HG03095 (cell line): Measurements from ENCODE around the gene TP63.

Experiments
- ATAC-seq: cut with Tn5 transposase; IDR thresholded peaks from one replicate; pipeline ENCODE4 v1.9.1; 2021; ENCODE audit warnings: moderate library complexity; ENCODE audit not compliant: unreplicated experiment

TP63 gene

DNA sequence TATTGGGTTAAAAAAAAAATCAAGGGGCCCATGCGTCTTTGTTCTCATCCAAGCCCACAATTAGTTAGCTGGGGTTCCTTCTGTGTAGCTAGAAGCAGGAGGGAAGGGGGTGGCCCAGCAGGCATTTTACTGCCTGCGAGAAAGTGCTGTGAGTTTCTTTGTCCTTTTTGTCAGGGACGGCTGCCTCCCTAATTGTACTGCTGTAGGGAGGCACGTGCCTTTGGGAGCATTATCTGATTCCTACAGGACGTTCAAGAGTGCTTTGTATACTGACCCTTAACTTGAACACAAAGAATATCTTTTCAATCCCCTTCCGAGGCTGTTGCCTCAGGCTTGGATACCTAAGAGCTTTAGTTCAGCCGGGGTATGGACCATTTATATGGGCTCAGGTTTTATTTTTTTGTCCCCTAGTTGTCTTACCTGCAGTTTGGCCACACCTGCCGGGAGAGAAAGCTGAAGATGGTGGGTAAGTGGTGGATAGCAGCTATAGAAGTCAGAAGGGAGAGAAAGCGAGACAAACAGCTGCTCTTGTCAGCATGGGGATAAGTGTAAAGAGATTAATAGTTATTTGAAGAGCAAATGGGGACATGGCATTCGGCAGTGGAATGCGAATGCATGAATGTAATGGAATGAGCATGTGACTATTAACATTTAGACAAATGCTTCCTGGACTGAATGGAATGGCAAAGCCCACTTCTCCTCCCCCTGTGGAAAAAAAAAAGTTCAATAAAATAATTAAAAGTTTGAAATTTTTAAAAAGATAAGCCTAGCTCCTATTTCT lies 175.2 kb downstream of the TP63 start:
- no peak for ATAC-seq

DNA sequence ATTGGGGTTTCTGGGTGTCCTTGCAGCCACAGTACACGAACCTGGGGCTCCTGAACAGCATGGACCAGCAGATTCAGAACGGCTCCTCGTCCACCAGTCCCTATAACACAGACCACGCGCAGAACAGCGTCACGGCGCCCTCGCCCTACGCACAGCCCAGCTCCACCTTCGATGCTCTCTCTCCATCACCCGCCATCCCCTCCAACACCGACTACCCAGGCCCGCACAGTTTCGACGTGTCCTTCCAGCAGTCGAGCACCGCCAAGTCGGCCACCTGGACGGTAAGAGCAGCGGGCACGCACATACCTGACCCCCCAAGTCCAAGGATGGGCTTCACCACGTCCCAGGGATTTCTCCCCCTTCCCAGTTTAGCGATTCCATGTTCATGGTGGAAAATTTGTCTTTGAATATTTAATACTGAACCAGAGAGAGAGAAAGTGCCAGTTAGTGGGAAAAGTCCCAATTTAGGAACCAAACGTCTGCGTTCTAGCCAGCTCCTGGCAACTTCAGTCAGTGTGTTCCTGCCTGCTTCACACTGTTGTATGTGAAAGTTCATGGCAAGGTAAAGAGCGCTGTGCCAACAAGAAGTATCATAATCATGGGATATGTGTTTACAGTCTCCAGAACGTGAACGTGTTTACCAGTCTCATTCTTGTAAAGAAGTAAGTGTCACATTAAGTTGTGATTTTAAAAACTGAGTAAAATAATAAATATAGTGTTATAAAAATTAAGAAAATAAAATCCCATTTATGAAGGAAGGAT lies 177.2 kb downstream of the TP63 start:
- ATAC-seq = no peak

DNA sequence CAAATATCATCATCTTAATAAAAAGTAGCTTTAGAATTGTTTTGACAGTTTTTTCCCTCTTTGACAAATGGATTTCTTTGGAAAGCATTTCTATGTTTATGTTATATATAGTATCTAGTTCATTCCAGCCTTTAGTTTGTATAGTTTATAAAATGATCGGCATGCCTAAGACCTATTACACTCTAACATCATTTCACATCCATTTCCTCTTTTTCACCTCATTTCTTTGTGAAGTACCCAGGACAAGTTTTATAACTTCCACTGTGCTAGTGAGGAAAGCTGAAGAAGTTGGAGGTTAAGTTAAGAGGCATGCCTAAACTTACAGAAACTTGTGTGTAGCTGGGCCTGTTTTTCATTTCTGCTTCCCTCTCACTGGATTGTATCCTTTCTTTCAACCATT lies 178.4 kb downstream of the TP63 start:
- no peak for ATAC-seq

DNA sequence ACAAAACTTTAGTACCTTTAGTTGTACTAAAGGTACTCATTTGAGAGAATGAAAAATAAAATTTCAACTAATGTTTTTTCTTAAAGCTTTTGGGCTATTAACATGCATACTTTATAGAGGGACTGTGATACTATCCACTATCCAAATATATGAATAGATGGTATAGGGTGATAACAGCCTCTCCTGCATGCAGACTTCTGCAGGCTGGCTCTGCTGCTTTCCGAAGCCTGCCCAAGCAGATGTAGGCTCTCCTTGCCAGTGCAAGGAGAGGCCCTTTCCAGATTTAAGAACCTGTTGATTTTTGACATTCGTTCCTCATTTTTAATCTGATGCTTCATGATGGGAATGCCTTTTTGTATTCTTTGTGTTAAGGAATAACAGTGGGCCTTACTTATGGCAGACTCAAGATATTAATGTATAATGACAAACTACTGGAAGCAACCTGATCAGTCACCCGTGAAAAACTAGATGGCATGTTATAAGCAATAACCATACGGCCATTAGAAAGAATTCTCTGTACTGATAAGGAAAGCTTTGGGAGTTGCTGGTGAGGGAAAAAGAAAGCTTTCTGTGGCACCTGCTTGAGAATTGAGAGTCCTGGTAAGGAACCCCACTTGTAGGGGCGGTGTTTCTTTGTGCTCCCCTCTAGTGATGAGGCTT lies 181.7 kb downstream of the TP63 start:
- ATAC-seq = no peak

DNA sequence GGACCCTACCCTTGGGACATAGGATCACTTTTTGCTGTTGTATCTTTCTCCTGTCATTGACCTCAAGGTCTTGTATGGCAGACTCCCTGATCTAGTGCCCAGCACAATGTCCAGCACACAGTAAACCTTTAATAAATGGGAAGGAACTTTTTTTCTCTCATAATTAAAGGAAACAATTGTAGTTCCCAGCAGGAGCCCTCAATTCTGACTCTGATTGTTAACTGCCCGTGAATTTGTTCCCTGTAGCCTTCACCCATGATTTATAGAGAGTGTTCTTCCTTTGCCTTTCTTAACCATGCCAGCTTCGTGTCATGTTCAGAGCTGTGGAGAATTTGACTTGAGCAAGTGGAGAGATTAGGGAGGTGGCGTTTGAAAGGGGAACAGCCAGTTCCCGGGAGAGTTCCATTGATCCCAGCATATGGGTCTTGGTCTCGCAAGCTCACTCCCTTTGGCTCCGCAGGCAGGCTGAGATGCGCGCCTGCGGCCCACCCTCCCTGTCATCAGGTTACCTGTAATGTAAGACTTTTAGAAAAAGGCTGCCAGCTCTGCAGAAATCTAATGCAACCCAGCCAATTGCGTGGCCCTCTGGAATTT lies 182.6 kb downstream of the TP63 start:
- ATAC-seq = no peak

DNA sequence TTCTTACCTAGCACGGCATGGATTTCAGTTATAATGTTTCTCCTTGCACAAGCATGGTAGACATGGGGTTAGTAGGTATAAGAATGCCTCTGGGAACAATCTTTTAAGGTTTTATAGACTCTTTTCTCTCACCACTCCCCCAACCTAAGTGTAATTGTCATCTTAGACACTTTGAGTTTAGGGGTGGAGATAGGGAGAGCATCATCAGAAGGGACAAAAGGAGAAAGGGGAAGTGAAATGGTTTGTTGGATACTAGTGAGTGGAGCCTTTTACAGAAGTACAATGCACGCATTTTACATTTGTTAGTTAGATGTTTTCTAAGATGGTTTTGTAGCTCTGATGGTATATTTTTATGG lies 189.2 kb downstream of the TP63 start:
- peak; percentile 89 for ATAC-seq

DNA sequence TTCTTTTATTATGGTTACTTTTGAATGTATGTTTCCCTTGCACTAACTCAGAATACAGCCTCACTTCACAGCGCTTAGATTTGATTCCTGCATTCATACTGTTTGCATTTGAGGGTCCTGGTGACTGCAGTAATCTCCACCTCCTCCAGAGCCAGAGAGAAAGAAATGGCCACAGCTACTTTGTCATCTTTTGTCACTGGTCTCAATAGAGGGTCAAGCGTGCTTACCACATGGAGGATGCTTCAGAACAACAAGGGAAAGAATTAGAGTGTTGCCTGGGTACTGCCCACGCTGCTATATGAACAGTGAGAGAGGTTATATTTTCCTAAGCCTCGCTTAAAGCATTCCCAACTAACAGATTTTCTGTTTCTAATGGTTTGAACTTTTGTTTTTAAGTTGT lies 190.1 kb downstream of the TP63 start:
- ATAC-seq = no peak

DNA sequence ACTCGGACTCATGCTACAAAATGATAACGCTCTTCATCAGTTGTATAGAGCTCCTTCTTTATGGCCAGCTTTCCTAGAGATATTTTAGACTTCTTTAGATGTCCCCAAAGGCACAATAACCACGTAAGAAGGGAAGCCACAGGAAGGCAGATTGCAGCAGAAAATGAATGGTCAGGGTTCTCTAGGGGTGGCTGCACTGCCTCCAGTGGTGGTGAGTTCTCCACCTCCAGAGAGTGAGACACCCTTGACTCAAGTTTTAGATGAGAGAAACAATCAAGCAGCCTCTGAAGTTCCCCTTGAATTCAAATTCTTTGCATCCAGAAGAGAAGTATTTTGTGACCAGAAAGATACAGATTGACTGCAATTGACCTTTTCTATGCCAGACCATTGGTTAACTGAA lies 191.5 kb downstream of the TP63 start:
- ATAC-seq = no peak

DNA sequence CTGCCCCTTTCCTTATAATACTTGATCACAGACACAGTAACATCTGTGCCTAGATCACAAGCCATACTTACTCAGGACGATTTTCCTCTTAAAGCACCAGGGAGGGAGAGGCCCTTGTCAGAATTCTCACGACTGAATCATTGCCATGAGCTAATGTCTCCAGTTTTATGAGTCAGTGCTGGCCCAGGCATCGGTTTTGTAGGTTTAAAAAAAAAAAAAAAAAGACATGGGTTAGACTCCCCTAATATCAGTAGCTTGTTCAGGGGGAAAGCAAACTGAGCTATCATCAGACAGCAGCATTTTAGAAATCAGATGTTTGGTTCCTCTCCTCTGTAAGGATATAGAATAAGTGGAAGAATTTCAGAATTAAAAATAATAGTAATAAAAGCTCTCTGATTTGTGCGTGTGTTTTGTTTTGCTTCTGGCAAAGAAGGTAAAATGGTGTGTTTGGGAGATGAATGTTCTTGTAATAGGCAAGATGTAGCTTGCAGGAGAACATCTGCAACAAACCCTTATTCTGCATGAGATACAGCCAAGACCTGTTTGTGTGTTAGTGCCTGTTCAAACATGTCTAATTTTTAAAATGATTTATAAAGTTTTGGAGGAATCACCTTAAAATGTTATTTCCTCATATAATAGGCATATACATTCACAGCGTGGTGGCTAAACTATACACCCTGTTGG lies 193.6 kb downstream of the TP63 start:
- no peak for ATAC-seq

DNA sequence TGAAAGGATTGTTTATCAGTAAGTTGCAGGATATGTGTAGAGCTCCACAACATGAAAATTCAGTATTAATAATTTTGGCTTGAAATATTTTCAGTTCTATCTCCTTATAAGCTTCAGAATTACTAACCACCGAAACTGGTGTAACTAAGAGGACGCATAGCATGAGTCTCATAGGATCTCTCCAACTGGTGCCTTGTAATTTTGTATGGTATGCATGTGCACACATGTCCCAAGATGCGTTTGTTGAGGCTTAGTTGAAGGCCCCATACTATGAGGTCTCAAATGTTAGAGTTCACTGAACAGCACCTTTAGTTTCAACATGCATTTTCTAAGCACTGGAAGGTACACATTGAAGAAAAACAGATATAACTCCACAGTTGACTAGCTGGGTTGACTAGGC lies 195.4 kb downstream of the TP63 start:
- no peak for ATAC-seq

DNA sequence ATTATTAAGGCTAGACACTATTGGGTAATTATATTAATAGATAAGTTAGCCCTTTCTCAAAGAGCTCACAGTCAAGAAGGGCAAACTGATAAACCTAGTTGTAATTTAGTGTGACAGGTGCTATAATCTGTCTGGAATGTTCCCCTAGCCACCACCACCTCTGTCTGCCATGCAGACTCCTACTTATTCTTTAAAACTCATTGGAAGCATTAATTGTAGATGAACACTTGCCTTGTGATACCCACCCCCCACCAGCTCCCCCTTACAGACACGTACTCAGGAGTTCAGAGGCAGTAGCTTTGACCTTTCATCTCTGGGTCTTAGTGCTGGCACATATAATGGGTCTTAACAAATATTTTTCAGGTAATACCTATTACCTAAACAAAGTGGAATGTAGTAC lies 195.9 kb downstream of the TP63 start:
- no peak for ATAC-seq

DNA sequence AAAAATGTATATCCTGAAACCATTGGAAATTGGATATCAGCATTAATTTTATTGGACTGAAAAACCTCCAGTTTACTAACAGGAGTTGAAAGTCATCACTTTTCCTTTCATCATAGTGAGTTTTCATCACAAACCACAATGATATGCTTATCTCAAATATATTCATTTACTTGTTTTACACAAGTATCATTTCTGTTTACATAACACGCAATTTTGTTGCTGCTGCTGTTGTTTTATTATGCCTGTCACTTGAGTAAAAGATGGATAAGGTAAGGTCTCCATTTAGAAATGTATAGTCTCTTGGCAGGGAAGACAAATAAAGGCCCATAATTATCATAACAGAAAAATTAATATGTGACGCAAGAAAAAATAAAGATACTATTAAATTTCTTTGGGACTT lies 199.2 kb downstream of the TP63 start:
- no peak for ATAC-seq

DNA sequence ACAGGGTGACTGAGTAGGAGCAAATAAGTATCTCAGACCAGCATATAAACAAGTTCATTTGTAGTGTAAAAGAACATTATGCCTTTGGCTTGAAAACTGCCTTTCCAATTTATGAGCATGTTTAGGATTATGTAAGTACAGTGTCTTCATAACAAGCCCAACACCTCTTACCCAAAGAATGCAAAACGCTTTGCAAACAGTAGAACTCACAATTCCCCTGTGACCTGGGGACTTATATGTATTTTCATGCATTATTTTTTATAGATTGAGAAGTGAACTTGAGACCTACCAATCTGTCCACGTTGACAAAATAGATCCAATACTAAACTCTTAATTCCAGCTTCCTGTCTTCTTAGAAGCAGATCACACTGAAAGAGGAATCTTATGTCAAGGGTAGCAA lies 202.1 kb downstream of the TP63 start:
- ATAC-seq = no peak

DNA sequence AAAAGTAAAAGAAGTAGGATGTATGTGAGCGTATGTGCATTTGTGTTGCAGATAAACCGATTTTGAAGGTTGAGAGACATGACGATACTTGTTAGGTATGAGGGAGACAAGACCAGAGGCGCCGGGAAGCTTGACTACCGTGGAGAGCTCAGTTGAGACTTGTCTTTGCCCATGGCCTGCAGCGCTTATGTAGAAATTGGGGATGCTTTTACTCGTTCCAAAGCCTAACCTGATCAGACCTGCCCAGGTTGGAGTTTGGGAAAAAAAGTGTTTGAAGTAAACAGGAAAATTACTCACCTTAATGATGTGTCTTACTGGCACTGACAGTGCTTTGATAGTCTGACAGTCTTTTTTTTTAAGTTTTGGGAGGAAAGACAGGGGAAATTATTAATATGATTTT lies 202.8 kb downstream of the TP63 start:
- ATAC-seq = no peak

DNA sequence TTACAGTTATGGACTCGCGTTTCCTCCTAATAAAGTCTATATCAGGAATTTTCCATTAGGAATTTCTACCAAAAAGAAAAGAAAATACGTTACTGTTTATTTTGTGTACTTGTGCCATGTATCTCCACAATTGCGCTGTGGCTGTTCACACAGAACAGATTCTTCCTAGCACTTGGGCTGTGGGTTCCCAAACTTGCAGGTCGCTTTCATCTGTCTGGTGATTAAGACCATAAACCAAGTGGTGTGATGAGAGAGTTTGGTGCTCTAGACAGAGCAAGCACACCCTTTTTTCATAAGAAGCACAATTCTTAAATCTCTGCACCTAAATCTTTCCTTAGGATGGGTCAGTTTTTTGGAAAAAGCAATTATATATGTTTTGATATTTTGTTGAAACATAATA lies 203.3 kb downstream of the TP63 start:
- ATAC-seq = no peak

DNA sequence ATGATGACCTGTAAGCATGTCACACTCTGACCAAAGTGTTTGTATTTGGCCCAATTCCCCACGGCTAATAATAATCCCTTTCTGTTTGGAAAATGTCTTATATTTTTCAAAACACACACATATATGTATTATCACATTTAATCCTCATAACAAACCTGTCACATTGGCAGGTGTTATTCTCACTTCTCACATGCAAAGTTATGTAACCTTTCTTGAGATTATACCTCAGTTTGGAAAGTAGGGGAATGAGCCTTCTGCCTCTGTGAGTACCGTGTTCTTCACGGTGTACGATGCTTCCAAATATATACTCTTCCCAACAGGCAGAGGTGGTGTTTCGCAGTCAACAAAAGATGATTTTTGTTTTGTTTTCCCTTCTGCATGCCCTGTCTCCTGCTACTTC lies 205.6 kb downstream of the TP63 start:
- no peak for ATAC-seq

DNA sequence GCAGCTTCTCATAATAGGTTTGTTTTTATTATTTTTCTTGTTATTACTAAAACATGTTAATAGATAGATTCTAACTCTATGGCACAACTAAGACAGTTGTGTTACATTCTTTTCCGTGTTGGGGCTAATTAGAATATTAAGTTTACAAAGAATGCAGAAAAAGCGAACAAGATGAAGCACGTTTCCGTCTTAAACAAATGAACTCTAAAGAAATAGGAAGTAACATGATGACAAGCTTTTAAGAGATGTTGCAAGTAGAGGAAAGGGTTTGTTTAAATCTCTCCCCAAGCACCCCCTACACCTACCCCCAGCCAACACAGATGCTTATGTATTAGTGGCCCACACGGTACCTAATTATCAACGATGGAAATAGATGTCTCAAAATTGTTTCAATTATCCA lies 207.1 kb downstream of the TP63 start:
- ATAC-seq = no peak

DNA sequence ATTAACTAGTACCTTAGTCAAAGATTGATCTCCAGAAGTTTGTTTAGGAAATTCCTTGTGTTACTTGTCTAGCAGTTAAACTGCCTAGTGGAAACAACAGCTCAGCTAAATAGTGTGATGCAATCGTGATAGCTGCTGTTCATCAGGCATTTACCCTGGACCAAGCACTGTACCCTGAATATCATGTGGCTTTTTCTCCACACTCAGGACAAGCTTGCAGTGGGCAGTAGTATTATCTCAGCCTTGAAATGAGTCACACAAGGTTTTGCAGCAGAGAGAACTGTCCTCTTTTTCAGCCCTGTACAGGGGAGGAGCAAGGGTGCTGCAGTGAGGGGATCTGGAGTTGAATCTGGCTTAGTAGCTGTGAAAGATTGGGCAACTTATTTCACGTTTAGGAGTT lies 208.4 kb downstream of the TP63 start:
- ATAC-seq = no peak

DNA sequence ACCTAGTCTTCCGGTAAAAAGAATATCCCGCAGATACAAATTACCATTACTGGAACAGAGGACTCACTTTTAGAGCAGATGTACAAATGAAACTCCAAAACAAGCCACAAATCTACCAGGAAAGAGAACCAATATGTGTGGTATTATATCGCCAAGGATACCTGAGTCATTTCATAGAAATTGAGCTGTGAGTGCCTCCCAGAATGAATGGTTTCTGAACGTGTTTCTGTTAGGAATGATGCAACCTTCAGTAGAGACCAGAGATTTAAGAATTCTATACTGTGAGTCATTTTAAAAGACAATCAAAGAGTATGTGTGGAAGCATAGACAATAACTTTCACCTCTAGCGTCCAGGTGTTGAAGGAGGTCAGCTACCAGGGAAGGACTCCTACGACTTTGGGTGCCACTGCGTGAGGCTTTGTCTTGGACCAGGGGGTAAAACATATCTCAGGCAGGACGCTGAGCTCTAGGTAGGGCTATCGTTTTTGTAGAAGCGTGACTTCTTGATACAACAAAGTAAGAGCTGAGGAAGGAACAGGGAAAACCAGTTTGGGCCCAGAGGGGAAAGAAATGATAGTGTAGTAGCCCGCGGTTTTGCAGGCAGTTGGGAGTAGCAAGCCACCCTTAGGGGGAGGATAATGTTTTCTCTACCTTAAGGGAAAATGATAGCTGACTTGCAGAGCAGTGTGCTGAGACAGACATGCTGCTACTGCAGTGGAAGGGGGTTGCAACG lies 210.4 kb downstream of the TP63 start:
- ATAC-seq = no peak
